A549 (cell line): ENCODE data around the gene NRXN3.

ENCODE experiments used
- CEBPB ChIP-seq, 2 experiments: fragments of >200 bp in 1 of 2; sonication (Bioruptor Twin) in 1 of 2; formaldehyde crosslinking in 1 of 2; IDR thresholded peaks; 2 replicates each; pipeline ENCODE4 v1.6.1; 2012 to 2016
- CTCF ChIP-seq: fragments of >200 bp; sonication (Bioruptor Twin); formaldehyde crosslinking; IDR thresholded peaks from 3 replicates; pipeline ENCODE4 v1.5.1; 2016
- EP300 ChIP-seq, 2 experiments: fragments of >200 bp; sonication (Bioruptor Twin); formaldehyde crosslinking; IDR thresholded peaks; 2 replicates in 1 of 2; 3 replicates in 1 of 2; pipeline ENCODE4 v1.6.1; 2016 to 2017
- FOSL2 ChIP-seq, 2 experiments: fragments of 450-650 bp in 1 of 2; fragments of >200 bp in 1 of 2; sonication (Bioruptor Twin) in 1 of 2; formaldehyde crosslinking; IDR thresholded peaks; 2 replicates each; pipeline versions ENCODE4 v1.5.0 to v1.6.1; 2016 to 2020; ENCODE audit warnings: mild to moderate bottlenecking in 1 of 2, moderate library complexity in 1 of 2
- MAZ ChIP-seq: fragments of 150-350 bp; IDR thresholded peaks from 2 replicates; pipeline ENCODE4 v1.6.1; 2014; ENCODE audit warnings: antibody characterized with exemption, low read depth, low read length, borderline replicate concordance
- NPAS2 ChIP-seq: fragments of 250-450 bp; sonication (Bioruptor Pico); IDR thresholded peaks from 2 replicates; pipeline ENCODE4 v1.8.0; 2022; ENCODE audit warnings: mild to moderate bottlenecking, moderate library complexity, borderline replicate concordance
- NR3C1 ChIP-seq: fragments of >200 bp; sonication (Bioruptor Twin); formaldehyde crosslinking; IDR thresholded peaks from 3 replicates; pipeline ENCODE4 v1.6.1; 2017
- POLR2A ChIP-seq: IDR thresholded peaks from 2 replicates; pipeline ENCODE4 v1.6.1; 2012; ENCODE audit warnings: mild to moderate bottlenecking, low read length
- USF2 ChIP-seq: fragments of 450-650 bp; IDR thresholded peaks from 2 replicates; pipeline ENCODE4 v1.6.1; 2014; ENCODE audit warnings: antibody characterized with exemption
- ZFP36 ChIP-seq: fragments of 450-650 bp; IDR thresholded peaks from 2 replicates; pipeline ENCODE4 v1.6.1; 2014; ENCODE audit warnings: borderline replicate concordance; ENCODE audit not compliant: partially characterized antibody

- no peak for TF ChIP-seq NPAS2 (CRISPR knock-in tag)
- no peak for TF ChIP-seq NR3C1
- no peak for TF ChIP-seq CTCF
- no peak for TF ChIP-seq ZFP36
- TF ChIP-seq POLR2A = no peak
- no peak for TF ChIP-seq MAZ
- TF ChIP-seq USF2 = no peak
- no peak for TF ChIP-seq FOSL2 (IDR thresholded peaks at IDR 0.05)
- no peak for TF ChIP-seq FOSL2 (CRISPR knock-in tag; IDR thresholded peaks at IDR 0.05)
- TF ChIP-seq CEBPB (IDR thresholded peaks at IDR 0.05) = no peak
- no peak for TF ChIP-seq EP300 (IDR thresholded peaks at IDR 0.05)
These were observed 665.7 kb downstream of the NRXN3 start for GRCh38 chr14:78835909-78836308.
